Large intestine (tissue), 3 donors: Measurements from ENCODE around the gene SCUBE2. TPM values are rescaled to one million over a fixed set of nuclear protein-coding genes. Genes with fewer than 3 reads are reported as not detected.
"Not testable (repeated sequence)": the region's sequence is repeated elsewhere in the genome, so short reads cannot be mapped to it uniquely, and the experiment has no call there.

Experiments
- DNase-seq, 2 donors: peaks; one replicate each; pipeline versions ENCODE4 v3.0.0 to v3.0.0-alpha.2; 2013
- H3K27ac ChIP-seq: one replicate; pipeline ENCODE4 v1.5.1; 2013; ENCODE audit warnings: low read length
- H3K27me3 ChIP-seq: 2 replicates; pipeline ENCODE4 v1.6.1; 2013; ENCODE audit warnings: low read length; ENCODE audit not compliant: control insufficient read depth, insufficient read depth
- H3K36me3 ChIP-seq: 2 replicates; pipeline ENCODE4 v1.6.1; 2013; ENCODE audit warnings: low read length; ENCODE audit not compliant: control insufficient read depth, insufficient read depth
- H3K4me1 ChIP-seq: one replicate; pipeline ENCODE4 v1.6.1; 2013; ENCODE audit warnings: low read length; ENCODE audit not compliant: control insufficient read depth, insufficient read depth
- H3K4me3 ChIP-seq: one replicate; pipeline ENCODE4 v1.5.1; 2013; ENCODE audit warnings: low read length
- H3K9me3 ChIP-seq: one replicate; pipeline ENCODE4 v1.6.1; 2013; ENCODE audit warnings: mild to moderate bottlenecking, low read depth, low read length, moderate library complexity; ENCODE audit not compliant: control insufficient read depth
- WGBS: methylation state at CpG from one replicate; pipeline ENCODE4 v1.1.5; 2013; ENCODE audit warnings: low lambda C conversion rate; ENCODE audit not compliant: insufficient coverage; 5-methylcytosine and 5-hydroxymethylcytosine counted together
- polyA plus RNA-seq: library from polyadenylated mRNA; unstranded; fragments of 120-200 nt; gene quantifications from one replicate; pipeline ENCODE4 v1.2.1, GENCODE V29; 2013

SCUBE2 gene
- polyA plus RNA-seq, 1 donor, result 10.7 TPM

- no CpG with 5 or more reads among the region's 3 CpGs for WGBS
- Histone ChIP-seq H3K27ac (no peak overlapping the region), H3K4me1 (no peaks in the 10 kb centered on the region), H3K36me3 (no peaks in the 10 kb centered on the region), H3K4me3 (no peak overlapping the region), H3K27me3 (peaks cover 10% of the 10 kb centered on the region), H3K9me3 (no peaks in the 10 kb centered on the region)
- no peak for DNase-seq
Observed at GRCh38 chr11:8997451-8997850, 93.9 kb downstream of the SCUBE2 start.

GRCh38 chr11:8989453-8989852 lies 101.9 kb downstream of the SCUBE2 start:
- Histone ChIP-seq H3K36me3 (no peaks in the 10 kb centered on the region), H3K27ac (no peak overlapping the region), H3K4me3 (no peak overlapping the region), H3K4me1 (no peaks in the 10 kb centered on the region), H3K27me3 (no peaks in the 10 kb centered on the region), H3K9me3 (no peaks in the 10 kb centered on the region)
- no CpG with 5 or more reads among the region's 1 CpG for WGBS
- no peak for DNase-seq

- H3K27me3 ChIP-seq, result no peaks in the 10 kb centered on the region
- H3K27ac ChIP-seq, result no peak overlapping the region
- H3K9me3 ChIP-seq, result no peaks in the 10 kb centered on the region
- H3K4me3 ChIP-seq, result no peak overlapping the region
- no CpG with 5 or more reads among the region's 3 CpGs for WGBS
- H3K36me3 ChIP-seq, result no peaks in the 10 kb centered on the region
- DNase-seq, result no peak
- H3K4me1 ChIP-seq, result no peaks in the 10 kb centered on the region
Observed at GRCh38 chr11:8988329-8989234, 102.8 kb downstream of the SCUBE2 start.

GRCh38 chr11:8987446-8987845 lies 104.0 kb downstream of the SCUBE2 start:
- H3K9me3 ChIP-seq, result no peaks in the 10 kb centered on the region
- H3K4me1 ChIP-seq, result no peaks in the 10 kb centered on the region
- H3K27ac ChIP-seq, result no peak overlapping the region
- no CpG with 5 or more reads among the region's 2 CpGs for WGBS
- DNase-seq, result no peak
- no peaks in the 10 kb centered on the region for H3K27me3 ChIP-seq
- H3K36me3 ChIP-seq, result no peaks in the 10 kb centered on the region
- H3K4me3 ChIP-seq, result no peak overlapping the region

GRCh38 chr11:8986772-8987171 lies 104.6 kb downstream of the SCUBE2 start:
- not testable (repeated sequence) for H3K27me3 ChIP-seq, H3K9me3 ChIP-seq, H3K4me1 ChIP-seq, H3K27ac ChIP-seq, H3K36me3 ChIP-seq, DNase-seq, H3K4me3 ChIP-seq
- WGBS, result no CpG with 5 or more reads among the region's 6 CpGs

GRCh38 chr11:8985462-8985861 lies 105.9 kb downstream of the SCUBE2 start:
- H3K9me3 ChIP-seq, result no peaks in the 10 kb centered on the region
- H3K27me3 ChIP-seq, result no peaks in the 10 kb centered on the region
- no CpG with 5 or more reads among the region's 5 CpGs for WGBS
- no peak overlapping the region for H3K4me3 ChIP-seq
- H3K36me3 ChIP-seq, result no peaks in the 10 kb centered on the region
- no peak for DNase-seq
- no peak overlapping the region for H3K27ac ChIP-seq
- no peaks in the 10 kb centered on the region for H3K4me1 ChIP-seq

- H3K4me1 ChIP-seq, result no peaks in the 10 kb centered on the region
- WGBS, result 100% methylated on average over 1 of the region's 2 CpGs
- no peak overlapping the region for H3K4me3 ChIP-seq
- no peaks in the 10 kb centered on the region for H3K36me3 ChIP-seq
- no peaks in the 10 kb centered on the region for H3K9me3 ChIP-seq
- DNase-seq, result no peak
- H3K27ac ChIP-seq, result no peak overlapping the region
- H3K27me3 ChIP-seq, result no peaks in the 10 kb centered on the region
Observed at GRCh38 chr11:8983552-8983951, 107.8 kb downstream of the SCUBE2 start.

GRCh38 chr11:8980485-8980884 lies 110.9 kb downstream of the SCUBE2 start:
- no peaks in the 10 kb centered on the region for H3K27me3 ChIP-seq
- no peaks in the 10 kb centered on the region for H3K9me3 ChIP-seq
- no peaks in the 10 kb centered on the region for H3K4me1 ChIP-seq
- H3K36me3 ChIP-seq, result no peaks in the 10 kb centered on the region
- no CpG with 5 or more reads among the region's 3 CpGs for WGBS
- H3K4me3 ChIP-seq, result no peak overlapping the region
- DNase-seq, result no peak
- no peak overlapping the region for H3K27ac ChIP-seq

- not testable (repeated sequence) for H3K9me3 ChIP-seq, H3K4me3 ChIP-seq, H3K27me3 ChIP-seq, H3K4me1 ChIP-seq, H3K36me3 ChIP-seq, H3K27ac ChIP-seq, DNase-seq
- WGBS, result 94% methylated on average over 2 of the region's 7 CpGs
Observed at GRCh38 chr11:8979365-8979764, 112.0 kb downstream of the SCUBE2 start.

- no peaks in the 10 kb centered on the region for H3K9me3 ChIP-seq
- DNase-seq, result no peak
- H3K27ac ChIP-seq, result no peak overlapping the region
- H3K4me1 ChIP-seq, result no peaks in the 10 kb centered on the region
- no peaks in the 10 kb centered on the region for H3K36me3 ChIP-seq
- no peak overlapping the region for H3K4me3 ChIP-seq
- no peaks in the 10 kb centered on the region for H3K27me3 ChIP-seq
- WGBS, result 100% methylated on average over 1 of the region's 3 CpGs
Observed at GRCh38 chr11:8973121-8973520, 118.3 kb downstream of the SCUBE2 start.

- Histone ChIP-seq H3K27me3 (no peaks in the 10 kb centered on the region), H3K36me3 (peaks cover 2% of the 10 kb centered on the region), H3K4me1 (no peaks in the 10 kb centered on the region), H3K27ac (no peak overlapping the region), H3K9me3 (no peaks in the 10 kb centered on the region), H3K4me3 (no peak overlapping the region)
- DNase-seq, result no peak
- 100% methylated on average over 1 of the region's 1 CpG for WGBS
Observed at GRCh38 chr11:8971924-8972316, 119.5 kb downstream of the SCUBE2 start.
